Ishikawa (cell line): ENCODE results near the gene MYH15.

Experiments
- CEBPB ChIP-seq: IDR thresholded peaks from 2 replicates; pipeline ENCODE4 v1.6.1; 2012
- CREB1 ChIP-seq: IDR thresholded peaks from 2 replicates; pipeline ENCODE4 v1.6.1; 2012; ENCODE audit warnings: low read depth
- EGR1 ChIP-seq: IDR thresholded peaks from 2 replicates; pipeline ENCODE4 v1.6.1; 2012
- EP300 ChIP-seq: IDR thresholded peaks from 2 replicates; pipeline ENCODE4 v1.6.1; 2012; ENCODE audit warnings: borderline replicate concordance
- FOXM1 ChIP-seq: IDR thresholded peaks from 2 replicates; pipeline ENCODE4 v1.6.1; 2012; ENCODE audit warnings: low read depth, borderline replicate concordance
- MAX ChIP-seq: IDR thresholded peaks from 2 replicates; pipeline ENCODE4 v1.6.1; 2012
- NFIC ChIP-seq: IDR thresholded peaks from 2 replicates; pipeline ENCODE4 v1.6.1; 2012
- RAD21 ChIP-seq: IDR thresholded peaks from 2 replicates; pipeline ENCODE4 v1.6.1; 2012; ENCODE audit warnings: low read depth
- TAF1 ChIP-seq: IDR thresholded peaks from 2 replicates; pipeline ENCODE4 v1.6.1; 2012; ENCODE audit warnings: low read depth, mild to moderate bottlenecking
- TCF12 ChIP-seq: IDR thresholded peaks from 2 replicates; pipeline ENCODE4 v1.6.1; 2012; ENCODE audit warnings: low read depth
- TEAD4 ChIP-seq: IDR thresholded peaks from 2 replicates; pipeline ENCODE4 v1.6.1; 2012
- YY1 ChIP-seq: IDR thresholded peaks from 2 replicates; pipeline ENCODE4 v1.6.1; 2012; ENCODE audit warnings: low read depth
- ZBTB7A ChIP-seq: IDR thresholded peaks from 2 replicates; pipeline ENCODE4 v1.6.1; 2012; ENCODE audit warnings: low read depth
- TF ChIP-seq, protein P1 (sequence below): IDR thresholded peaks from 2 replicates; pipeline ENCODE4 v1.6.1; 2012
- TF ChIP-seq, protein P2 (sequence below): IDR thresholded peaks from 2 replicates; pipeline ENCODE4 v1.6.1; 2012; ENCODE audit warnings: low read depth, mild to moderate bottlenecking

MYH15 gene

GRCh38 chr3:108510496-108510895 is at the start of gene MYH15:
MYH15 (minus strand) TSS chr3:108510596; CDS start chr3:108510530, 66 bp downstream.
- TF ChIP-seq YY1: no peak
- no peak for TF ChIP-seq TCF12
- TF ChIP-seq, protein P1, sequence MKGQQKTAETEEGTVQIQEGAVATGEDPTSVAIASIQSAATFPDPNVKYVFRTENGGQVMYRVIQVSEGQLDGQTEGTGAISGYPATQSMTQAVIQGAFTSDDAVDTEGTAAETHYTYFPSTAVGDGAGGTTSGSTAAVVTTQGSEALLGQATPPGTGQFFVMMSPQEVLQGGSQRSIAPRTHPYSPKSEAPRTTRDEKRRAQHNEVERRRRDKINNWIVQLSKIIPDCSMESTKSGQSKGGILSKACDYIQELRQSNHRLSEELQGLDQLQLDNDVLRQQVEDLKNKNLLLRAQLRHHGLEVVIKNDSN: no peak
- no peak for TF ChIP-seq EP300
- no peak for TF ChIP-seq TAF1
- no peak for TF ChIP-seq EGR1
- TF ChIP-seq MAX: no peak
- TF ChIP-seq ZBTB7A: no peak
- no peak for TF ChIP-seq TEAD4
- no peak for TF ChIP-seq NFIC
- no peak for TF ChIP-seq CREB1
- no peak for TF ChIP-seq CEBPB

DNA sequence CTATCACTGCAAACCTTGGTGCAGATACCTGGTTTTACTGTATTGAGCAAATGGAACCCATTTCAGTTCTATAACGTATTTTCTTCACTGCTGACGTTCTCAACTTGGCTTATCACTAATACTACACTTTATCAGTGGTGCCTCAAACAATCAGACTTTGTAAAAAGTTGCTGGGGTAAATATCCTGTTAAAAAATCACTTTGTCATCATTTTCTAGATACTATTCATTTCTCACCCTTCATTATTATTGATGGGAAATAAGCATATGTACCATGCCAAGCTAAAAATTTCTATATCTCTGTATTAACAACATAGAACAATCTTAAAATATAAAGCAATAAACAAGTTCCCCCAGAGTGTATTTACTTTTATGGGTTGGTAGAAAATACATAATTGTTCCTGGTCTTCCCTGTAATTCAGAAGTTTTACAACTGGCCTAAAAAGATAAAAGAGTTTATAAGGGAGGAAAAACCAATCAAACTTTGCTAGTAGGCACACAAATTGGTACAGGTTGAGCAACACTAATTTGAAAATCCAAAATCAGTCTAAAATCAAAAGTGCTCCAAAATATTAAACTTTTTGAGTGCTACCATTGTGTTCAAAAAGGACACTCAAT is 45.7 kb upstream of the MYH15 start:
- no peak for TF ChIP-seq RAD21
- no peak for TF ChIP-seq CEBPB
- TF ChIP-seq NFIC: no peak
- TF ChIP-seq MAX: no peak
- TF ChIP-seq FOXM1: no peak
- no peak for TF ChIP-seq TAF1
- TF ChIP-seq, protein P2, sequence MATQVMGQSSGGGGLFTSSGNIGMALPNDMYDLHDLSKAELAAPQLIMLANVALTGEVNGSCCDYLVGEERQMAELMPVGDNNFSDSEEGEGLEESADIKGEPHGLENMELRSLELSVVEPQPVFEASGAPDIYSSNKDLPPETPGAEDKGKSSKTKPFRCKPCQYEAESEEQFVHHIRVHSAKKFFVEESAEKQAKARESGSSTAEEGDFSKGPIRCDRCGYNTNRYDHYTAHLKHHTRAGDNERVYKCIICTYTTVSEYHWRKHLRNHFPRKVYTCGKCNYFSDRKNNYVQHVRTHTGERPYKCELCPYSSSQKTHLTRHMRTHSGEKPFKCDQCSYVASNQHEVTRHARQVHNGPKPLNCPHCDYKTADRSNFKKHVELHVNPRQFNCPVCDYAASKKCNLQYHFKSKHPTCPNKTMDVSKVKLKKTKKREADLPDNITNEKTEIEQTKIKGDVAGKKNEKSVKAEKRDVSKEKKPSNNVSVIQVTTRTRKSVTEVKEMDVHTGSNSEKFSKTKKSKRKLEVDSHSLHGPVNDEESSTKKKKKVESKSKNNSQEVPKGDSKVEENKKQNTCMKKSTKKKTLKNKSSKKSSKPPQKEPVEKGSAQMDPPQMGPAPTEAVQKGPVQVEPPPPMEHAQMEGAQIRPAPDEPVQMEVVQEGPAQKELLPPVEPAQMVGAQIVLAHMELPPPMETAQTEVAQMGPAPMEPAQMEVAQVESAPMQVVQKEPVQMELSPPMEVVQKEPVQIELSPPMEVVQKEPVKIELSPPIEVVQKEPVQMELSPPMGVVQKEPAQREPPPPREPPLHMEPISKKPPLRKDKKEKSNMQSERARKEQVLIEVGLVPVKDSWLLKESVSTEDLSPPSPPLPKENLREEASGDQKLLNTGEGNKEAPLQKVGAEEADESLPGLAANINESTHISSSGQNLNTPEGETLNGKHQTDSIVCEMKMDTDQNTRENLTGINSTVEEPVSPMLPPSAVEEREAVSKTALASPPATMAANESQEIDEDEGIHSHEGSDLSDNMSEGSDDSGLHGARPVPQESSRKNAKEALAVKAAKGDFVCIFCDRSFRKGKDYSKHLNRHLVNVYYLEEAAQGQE: no peak
- no peak for TF ChIP-seq TCF12
- no peak for TF ChIP-seq EP300
- TF ChIP-seq ZBTB7A: no peak
- no peak for TF ChIP-seq CREB1
- TF ChIP-seq, protein P1: no peak
- TF ChIP-seq TEAD4: no peak

DNA sequence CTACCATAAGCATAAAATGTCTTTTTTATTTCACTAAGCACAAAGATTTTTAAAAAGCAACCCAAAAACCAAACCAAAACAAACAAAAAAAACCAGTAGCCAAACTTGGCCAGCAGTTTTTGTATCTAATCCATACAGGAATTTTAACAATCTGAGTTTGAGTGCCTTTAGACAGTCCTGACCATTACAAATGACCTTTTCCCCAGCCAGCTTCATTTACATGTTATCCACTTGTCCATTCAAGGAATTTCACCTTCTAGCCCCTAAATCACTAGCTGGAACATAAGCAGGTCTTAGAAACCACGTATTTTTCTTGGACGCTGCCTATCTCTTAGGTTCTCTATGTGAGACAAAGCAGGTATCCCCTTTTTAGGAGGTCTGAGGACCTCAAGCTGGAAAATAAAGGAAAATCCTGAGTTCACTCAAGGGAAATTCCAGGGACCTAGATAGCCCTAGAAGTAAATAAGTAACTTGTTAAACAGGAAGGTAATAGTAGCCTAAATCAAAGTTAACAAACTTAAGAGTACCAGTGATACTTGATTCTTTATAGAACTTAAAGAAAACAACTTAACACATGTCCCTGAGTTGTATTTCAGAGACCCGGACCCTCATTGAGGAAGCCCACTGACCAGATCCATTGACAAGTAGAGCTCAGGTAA is 44.6 kb upstream of the MYH15 start:
- TF ChIP-seq EGR1: no peak
- no peak for TF ChIP-seq CEBPB
- no peak for TF ChIP-seq RAD21
- TF ChIP-seq ZBTB7A: no peak
- no peak for TF ChIP-seq TEAD4
- TF ChIP-seq TAF1: no peak
- TF ChIP-seq MAX: no peak
- TF ChIP-seq TCF12: no peak
- TF ChIP-seq NFIC: no peak
- no peak for TF ChIP-seq CREB1
- TF ChIP-seq FOXM1: no peak
- no peak for TF ChIP-seq EP300
- TF ChIP-seq, protein P1: no peak

- TF ChIP-seq EP300: no peak
- TF ChIP-seq YY1: no peak
- no peak for TF ChIP-seq TEAD4
- TF ChIP-seq, protein P2: no peak
Measured at GRCh38 chr3:108554229-108554628, 43.8 kb upstream of the MYH15 start.
